HepG2 (cell line): Measurements from ENCODE around the gene SSTR5. TPM values are rescaled to one million over a fixed set of nuclear protein-coding genes. Genes with fewer than 3 reads are reported as not detected.
A peak's percentile ranks its signal among the peaks of the same experiment; 100 is the strongest.

ENCODE experiments used
- CREB1 ChIP-seq, 2 experiments: fragments of 450-650 bp in 1 of 2; IDR thresholded peaks; 2 replicates each; pipeline ENCODE4 v1.6.1; 2016 to 2017; ENCODE audit warnings: control low read depth in 1 of 2, mild to moderate bottlenecking in 1 of 2, missing compliant biosample characterization in 1 of 2, missing genetic modification characterization in 1 of 2
- FIP1L1 ChIP-seq: fragments of 200-400 bp; formaldehyde crosslinking; IDR thresholded peaks from 2 replicates; pipeline ENCODE4 v1.6.1; 2018; ENCODE audit warnings: low read depth, mild to moderate bottlenecking, low read length, moderate library complexity, borderline replicate concordance; ENCODE audit not compliant: insufficient read depth
- FOXP1 ChIP-seq, 2 experiments: fragments of 450-650 bp in 1 of 2; IDR thresholded peaks; 2 replicates each; pipeline ENCODE4 v1.6.1; 2017 to 2018; ENCODE audit warnings: antibody characterized with exemption in 1 of 2
- ISX ChIP-seq: sonication (generic); formaldehyde crosslinking; conservative IDR thresholded peaks from 2 replicates; pipeline ENCODE4 v1.5.0; 2020; ENCODE audit warnings: missing genetic modification reagents
- NFE2 ChIP-seq: sonication (generic); formaldehyde crosslinking; IDR thresholded peaks from 2 replicates; pipeline ENCODE4 v1.4.0; 2020; ENCODE audit warnings: missing genetic modification reagents
- REXO4 ChIP-seq: sonication (generic); formaldehyde crosslinking; IDR thresholded peaks from 2 replicates; pipeline ENCODE4 v1.8.0; 2022; ENCODE audit warnings: missing genetic modification reagents, mild to moderate bottlenecking, borderline replicate concordance
- SAFB2 ChIP-seq: sonication (generic); formaldehyde crosslinking; IDR thresholded peaks from 2 replicates; pipeline ENCODE4 v1.5.1; 2020; ENCODE audit warnings: missing genetic modification reagents, low read depth, mild to moderate bottlenecking, borderline replicate concordance
- TBP ChIP-seq: sonication (generic); formaldehyde crosslinking; IDR thresholded peaks from 2 replicates; pipeline ENCODE4 v1.5.0; 2020; ENCODE audit warnings: missing genetic modification reagents
- TBX3 ChIP-seq: fragments of 450-650 bp; IDR thresholded peaks from 2 replicates; pipeline ENCODE4 v1.6.1; 2017; ENCODE audit warnings: antibody characterized with exemption, mild to moderate bottlenecking, inconsistent platforms, borderline replicate concordance
- ZBTB7A ChIP-seq: sonication (generic); formaldehyde crosslinking; IDR thresholded peaks from 2 replicates; pipeline ENCODE4 v1.8.0; 2022; ENCODE audit warnings: mild to moderate bottlenecking, missing genetic modification reagents
- ZNF331 ChIP-seq: sonication (generic); formaldehyde crosslinking; IDR thresholded peaks from 2 replicates; pipeline ENCODE4 v1.4.0; 2020; ENCODE audit warnings: missing genetic modification reagents
- ZNF549 ChIP-seq: sonication (generic); formaldehyde crosslinking; IDR thresholded peaks from 2 replicates; pipeline ENCODE4 v1.5.0; 2020; ENCODE audit warnings: missing genetic modification reagents
- ZNF607 ChIP-seq: sonication (generic); formaldehyde crosslinking; IDR thresholded peaks from 2 replicates; pipeline ENCODE4 v1.5.1; 2020; ENCODE audit warnings: missing genetic modification reagents, mild to moderate bottlenecking, borderline replicate concordance
- ZNF761 ChIP-seq: sonication (generic); formaldehyde crosslinking; conservative IDR thresholded peaks from 2 replicates; pipeline ENCODE4 v1.4.0; 2020; ENCODE audit warnings: mild to moderate bottlenecking, missing genetic modification reagents
- ZNF792 ChIP-seq: IDR thresholded peaks from 2 replicates; pipeline ENCODE4 v1.6.1; 2016
- ZSCAN29 ChIP-seq: sonication (generic); formaldehyde crosslinking; conservative IDR thresholded peaks from 2 replicates; pipeline ENCODE4 v1.4.0; 2020; ENCODE audit warnings: mild to moderate bottlenecking, missing genetic modification reagents
- polyA plus RNA-seq, 8 experiments: library from polyadenylated mRNA; depleted of rRNA in 3 of 8; stranded (reverse) in 7 of 8; unstranded in 1 of 8; fragments of >200 nt; fragmentation: Illumina TruSeq in 4 of 8; extraction: Trizol in 4 of 8; gene quantifications; 2 replicates each; pipeline versions ENCODE4 v1.2.1 to v1.2.3, GENCODE V29; 2011 to 2016; ENCODE audit warnings: low read depth in 4 of 8, missing spikeins in 1 of 8, mixed read lengths in 1 of 8; ENCODE audit not compliant: insufficient read depth in 1 of 8
- total RNA-seq, 5 experiments: library from RNA; depleted of rRNA; stranded (reverse); fragments of >200 nt; fragmentation: Illumina TruSeq; extraction: Trizol; gene quantifications; 2 replicates each; pipeline ENCODE4 v1.2.3, GENCODE V29; 2016; ENCODE audit warnings: low read depth in 1 of 5
- TF ChIP-seq, protein P1 (sequence below): sonication (generic); formaldehyde crosslinking; IDR thresholded peaks from 2 replicates; pipeline ENCODE4 v1.4.0; 2020; ENCODE audit warnings: missing genetic modification reagents, borderline replicate concordance
- TF ChIP-seq, protein P2 (sequence below): sonication (generic); formaldehyde crosslinking; IDR thresholded peaks from 2 replicates; pipeline ENCODE4 v1.5.0; 2020; ENCODE audit warnings: mild to moderate bottlenecking, missing genetic modification reagents, moderate library complexity
- TF ChIP-seq, protein P3 (sequence below): sonication (generic); formaldehyde crosslinking; conservative IDR thresholded peaks from 2 replicates; pipeline ENCODE4 v1.4.0; 2020; ENCODE audit warnings: missing genetic modification reagents
- TF ChIP-seq, protein P4 (sequence below): sonication (generic); formaldehyde crosslinking; IDR thresholded peaks from 2 replicates; pipeline ENCODE4 v1.4.0; 2020; ENCODE audit warnings: missing genetic modification reagents
- TF ChIP-seq, protein P5 (sequence below): sonication (generic); formaldehyde crosslinking; IDR thresholded peaks from 2 replicates; pipeline ENCODE4 v1.4.0; 2020; ENCODE audit warnings: missing genetic modification reagents

The SSTR5 gene
- total and polyA plus RNA-seq, 2 of the 13 experiments (the other 11 are each of a cell fraction or from before 2014, with no cell fraction given): 0.20 to 0.49 TPM

DNA sequence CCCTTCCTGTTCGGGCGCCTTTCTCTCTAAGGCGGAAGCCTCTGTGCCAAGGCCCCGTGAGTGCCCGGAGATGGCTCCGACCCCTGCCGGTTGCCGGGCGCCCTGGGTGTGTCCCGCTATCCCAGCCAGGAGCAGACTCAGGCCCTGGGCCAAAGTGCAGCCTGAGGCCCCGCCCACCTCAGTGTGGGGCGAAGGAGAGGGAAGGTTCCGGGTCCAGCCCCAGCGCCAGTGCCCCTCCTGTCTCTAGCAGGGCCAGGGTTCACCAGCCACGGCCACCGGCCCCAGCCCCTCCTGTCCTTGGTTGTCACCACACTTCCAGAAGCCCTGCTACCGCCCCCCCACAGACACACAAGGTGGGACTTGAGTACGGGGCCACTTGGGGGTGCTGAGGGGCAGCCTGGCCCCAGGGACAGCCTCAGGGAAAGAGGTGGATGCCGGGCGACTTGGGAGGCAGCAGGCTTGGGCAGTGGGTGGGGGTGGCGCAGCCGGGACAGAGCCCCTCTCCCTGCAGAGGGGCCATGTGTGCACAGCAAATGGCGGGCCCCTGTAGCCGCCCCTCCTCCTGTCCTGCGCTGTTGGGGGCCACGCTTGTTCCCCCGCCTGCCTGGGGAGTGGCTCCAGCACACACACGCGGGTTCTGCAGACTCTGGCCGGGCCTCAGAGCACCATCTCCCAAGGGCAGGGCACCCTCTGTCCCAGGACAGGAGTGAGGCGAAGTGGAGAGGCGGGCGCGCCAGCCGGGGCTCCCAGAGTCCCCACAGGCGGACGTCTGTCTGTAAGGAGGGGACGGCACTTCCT is 17.5 kb downstream of the SSTR5 start (continued):
- TF ChIP-seq ISX (CRISPR knock-in tag) (no peak), ZNF761 (CRISPR knock-in tag) (peak; percentile 82; the same call in 1 of the 2 replicates), FOXP1 (IDR thresholded peaks at IDR 0.05) (no peak), FOXP1 (CRISPR knock-in tag; IDR thresholded peaks at IDR 0.05) (no peak), ZNF549 (CRISPR knock-in tag) (no peak), CREB1 (IDR thresholded peaks at IDR 0.05) (no peak), CREB1 (CRISPR knock-in tag; IDR thresholded peaks at IDR 0.05) (no peak), ZNF792 (0 out of 2 replicates have a peak, but pooled peaks have one; percentile 35), ZSCAN29 (CRISPR knock-in tag) (peak; percentile 84), FIP1L1 (no peak), ZBTB7A (CRISPR knock-in tag) (peak; percentile 80; the same call in 1 of the 2 replicates), TBP (CRISPR knock-in tag) (no peak; the same call in 1 of the 2 replicates), NFE2 (no peak), TBX3 (no peak), ZNF607 (peak; percentile 86), SAFB2 (CRISPR knock-in tag) (peak; percentile 70; the same call in 1 of the 2 replicates), ZNF331 (peak; percentile 48; the same call in 1 of the 2 replicates), REXO4 (CRISPR knock-in tag) (no peak)
- TF ChIP-seq, protein P1, sequence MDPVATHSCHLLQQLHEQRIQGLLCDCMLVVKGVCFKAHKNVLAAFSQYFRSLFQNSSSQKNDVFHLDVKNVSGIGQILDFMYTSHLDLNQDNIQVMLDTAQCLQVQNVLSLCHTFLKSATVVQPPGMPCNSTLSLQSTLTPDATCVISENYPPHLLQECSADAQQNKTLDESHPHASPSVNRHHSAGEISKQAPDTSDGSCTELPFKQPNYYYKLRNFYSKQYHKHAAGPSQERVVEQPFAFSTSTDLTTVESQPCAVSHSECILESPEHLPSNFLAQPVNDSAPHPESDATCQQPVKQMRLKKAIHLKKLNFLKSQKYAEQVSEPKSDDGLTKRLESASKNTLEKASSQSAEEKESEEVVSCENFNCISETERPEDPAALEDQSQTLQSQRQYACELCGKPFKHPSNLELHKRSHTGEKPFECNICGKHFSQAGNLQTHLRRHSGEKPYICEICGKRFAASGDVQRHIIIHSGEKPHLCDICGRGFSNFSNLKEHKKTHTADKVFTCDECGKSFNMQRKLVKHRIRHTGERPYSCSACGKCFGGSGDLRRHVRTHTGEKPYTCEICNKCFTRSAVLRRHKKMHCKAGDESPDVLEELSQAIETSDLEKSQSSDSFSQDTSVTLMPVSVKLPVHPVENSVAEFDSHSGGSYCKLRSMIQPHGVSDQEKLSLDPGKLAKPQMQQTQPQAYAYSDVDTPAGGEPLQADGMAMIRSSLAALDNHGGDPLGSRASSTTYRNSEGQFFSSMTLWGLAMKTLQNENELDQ: no peak
- TF ChIP-seq, protein P2, sequence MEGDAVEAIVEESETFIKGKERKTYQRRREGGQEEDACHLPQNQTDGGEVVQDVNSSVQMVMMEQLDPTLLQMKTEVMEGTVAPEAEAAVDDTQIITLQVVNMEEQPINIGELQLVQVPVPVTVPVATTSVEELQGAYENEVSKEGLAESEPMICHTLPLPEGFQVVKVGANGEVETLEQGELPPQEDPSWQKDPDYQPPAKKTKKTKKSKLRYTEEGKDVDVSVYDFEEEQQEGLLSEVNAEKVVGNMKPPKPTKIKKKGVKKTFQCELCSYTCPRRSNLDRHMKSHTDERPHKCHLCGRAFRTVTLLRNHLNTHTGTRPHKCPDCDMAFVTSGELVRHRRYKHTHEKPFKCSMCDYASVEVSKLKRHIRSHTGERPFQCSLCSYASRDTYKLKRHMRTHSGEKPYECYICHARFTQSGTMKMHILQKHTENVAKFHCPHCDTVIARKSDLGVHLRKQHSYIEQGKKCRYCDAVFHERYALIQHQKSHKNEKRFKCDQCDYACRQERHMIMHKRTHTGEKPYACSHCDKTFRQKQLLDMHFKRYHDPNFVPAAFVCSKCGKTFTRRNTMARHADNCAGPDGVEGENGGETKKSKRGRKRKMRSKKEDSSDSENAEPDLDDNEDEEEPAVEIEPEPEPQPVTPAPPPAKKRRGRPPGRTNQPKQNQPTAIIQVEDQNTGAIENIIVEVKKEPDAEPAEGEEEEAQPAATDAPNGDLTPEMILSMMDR (CRISPR knock-in tag): peak; percentile 64
- TF ChIP-seq, protein P3, sequence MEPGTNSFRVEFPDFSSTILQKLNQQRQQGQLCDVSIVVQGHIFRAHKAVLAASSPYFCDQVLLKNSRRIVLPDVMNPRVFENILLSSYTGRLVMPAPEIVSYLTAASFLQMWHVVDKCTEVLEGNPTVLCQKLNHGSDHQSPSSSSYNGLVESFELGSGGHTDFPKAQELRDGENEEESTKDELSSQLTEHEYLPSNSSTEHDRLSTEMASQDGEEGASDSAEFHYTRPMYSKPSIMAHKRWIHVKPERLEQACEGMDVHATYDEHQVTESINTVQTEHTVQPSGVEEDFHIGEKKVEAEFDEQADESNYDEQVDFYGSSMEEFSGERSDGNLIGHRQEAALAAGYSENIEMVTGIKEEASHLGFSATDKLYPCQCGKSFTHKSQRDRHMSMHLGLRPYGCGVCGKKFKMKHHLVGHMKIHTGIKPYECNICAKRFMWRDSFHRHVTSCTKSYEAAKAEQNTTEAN (CRISPR knock-in tag): peak; percentile 80
- TF ChIP-seq, protein P4, sequence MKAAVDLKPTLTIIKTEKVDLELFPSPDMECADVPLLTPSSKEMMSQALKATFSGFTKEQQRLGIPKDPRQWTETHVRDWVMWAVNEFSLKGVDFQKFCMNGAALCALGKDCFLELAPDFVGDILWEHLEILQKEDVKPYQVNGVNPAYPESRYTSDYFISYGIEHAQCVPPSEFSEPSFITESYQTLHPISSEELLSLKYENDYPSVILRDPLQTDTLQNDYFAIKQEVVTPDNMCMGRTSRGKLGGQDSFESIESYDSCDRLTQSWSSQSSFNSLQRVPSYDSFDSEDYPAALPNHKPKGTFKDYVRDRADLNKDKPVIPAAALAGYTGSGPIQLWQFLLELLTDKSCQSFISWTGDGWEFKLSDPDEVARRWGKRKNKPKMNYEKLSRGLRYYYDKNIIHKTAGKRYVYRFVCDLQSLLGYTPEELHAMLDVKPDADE (CRISPR knock-in tag): no peak
- TF ChIP-seq, protein P5, sequence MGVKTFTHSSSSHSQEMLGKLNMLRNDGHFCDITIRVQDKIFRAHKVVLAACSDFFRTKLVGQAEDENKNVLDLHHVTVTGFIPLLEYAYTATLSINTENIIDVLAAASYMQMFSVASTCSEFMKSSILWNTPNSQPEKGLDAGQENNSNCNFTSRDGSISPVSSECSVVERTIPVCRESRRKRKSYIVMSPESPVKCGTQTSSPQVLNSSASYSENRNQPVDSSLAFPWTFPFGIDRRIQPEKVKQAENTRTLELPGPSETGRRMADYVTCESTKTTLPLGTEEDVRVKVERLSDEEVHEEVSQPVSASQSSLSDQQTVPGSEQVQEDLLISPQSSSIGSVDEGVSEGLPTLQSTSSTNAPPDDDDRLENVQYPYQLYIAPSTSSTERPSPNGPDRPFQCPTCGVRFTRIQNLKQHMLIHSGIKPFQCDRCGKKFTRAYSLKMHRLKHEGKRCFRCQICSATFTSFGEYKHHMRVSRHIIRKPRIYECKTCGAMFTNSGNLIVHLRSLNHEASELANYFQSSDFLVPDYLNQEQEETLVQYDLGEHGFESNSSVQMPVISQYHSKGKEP (CRISPR knock-in tag): no peak
